Stimulated activated CD4-positive, alpha-beta T cell treated with anti-CD3 and anti-CD28 coated beads, Interleukin-4, amount 100 ng/mL, for 1 hour (primary cell): ENCODE results near the gene NHERF2.

ENCODE experiments used
- DNase-seq: peaks from one replicate; pipeline ENCODE4 v3.0.0-alpha.2; 2020

NHERF2 gene

GRCh38 chr16:2042171-2042985 lies 15.7 kb downstream of the NHERF2 start:
- DNase-seq: no peak

- DNase-seq: no peak
Measured at GRCh38 chr16:2042986-2043666, 16.4 kb downstream of the NHERF2 start.

GRCh38 chr16:2043667-2044451 lies 17.2 kb downstream of the NHERF2 start:
- DNase-seq: no peak

- DNase-seq: no peak
Measured at GRCh38 chr16:2044541-2044940, 17.8 kb downstream of the NHERF2 start.

- no peak for DNase-seq
Measured at GRCh38 chr16:2045965-2046892, 19.5 kb downstream of the NHERF2 start.

GRCh38 chr16:2046893-2047329 lies 20.2 kb downstream of the NHERF2 start:
- no peak for DNase-seq

- DNase-seq: peak; percentile 92
Measured at GRCh38 chr16:2047330-2048115, 20.8 kb downstream of the NHERF2 start, which contains the start of the genes NTHL1 and TSC2. Gene NTHL1 (minus strand): TSS chr16:2047834. CDS start chr16:2047823, 11 bp downstream. Gene TSC2 (plus strand): TSS chr16:2047985. CDS start chr16:2048616, 631 bp downstream.

- no peak for DNase-seq
Measured at GRCh38 chr16:2048116-2048543, 21.4 kb downstream of the NHERF2 start.

- DNase-seq: no peak
Measured at GRCh38 chr16:2053211-2053610, 26.5 kb downstream of the NHERF2 start.

- no peak for DNase-seq
Measured at GRCh38 chr16:2053897-2054296, 27.2 kb downstream of the NHERF2 start.

- DNase-seq: no peak
Measured at GRCh38 chr16:2054543-2055245, 28.0 kb downstream of the NHERF2 start.

GRCh38 chr16:2056077-2056476 lies 29.4 kb downstream of the NHERF2 start:
- no peak for DNase-seq

GRCh38 chr16:2056681-2057407 lies 30.1 kb downstream of the NHERF2 start:
- DNase-seq: no peak

- no peak for DNase-seq
Measured at GRCh38 chr16:2057438-2057837, 30.7 kb downstream of the NHERF2 start.

- DNase-seq: no peak
Measured at GRCh38 chr16:2058420-2058819, 31.7 kb downstream of the NHERF2 start.

GRCh38 chr16:2058872-2059271 lies 32.2 kb downstream of the NHERF2 start:
- DNase-seq: no peak

GRCh38 chr16:2060346-2060745 lies 33.6 kb downstream of the NHERF2 start:
- DNase-seq: no peak

- no peak for DNase-seq
Measured at GRCh38 chr16:2061023-2061422, 34.3 kb downstream of the NHERF2 start.

- DNase-seq: no peak
Measured at GRCh38 chr16:2061526-2061925, 34.8 kb downstream of the NHERF2 start.

GRCh38 chr16:2062801-2063200 lies 36.1 kb downstream of the NHERF2 start:
- no peak for DNase-seq
